Measurements from ENCODE around the gene RPS19BP1.
"Not testable (repeated sequence)": the region's sequence is repeated elsewhere in the genome, so short reads cannot be mapped to it uniquely, and the experiment has no call there.

RPS19BP1 gene

DNA sequence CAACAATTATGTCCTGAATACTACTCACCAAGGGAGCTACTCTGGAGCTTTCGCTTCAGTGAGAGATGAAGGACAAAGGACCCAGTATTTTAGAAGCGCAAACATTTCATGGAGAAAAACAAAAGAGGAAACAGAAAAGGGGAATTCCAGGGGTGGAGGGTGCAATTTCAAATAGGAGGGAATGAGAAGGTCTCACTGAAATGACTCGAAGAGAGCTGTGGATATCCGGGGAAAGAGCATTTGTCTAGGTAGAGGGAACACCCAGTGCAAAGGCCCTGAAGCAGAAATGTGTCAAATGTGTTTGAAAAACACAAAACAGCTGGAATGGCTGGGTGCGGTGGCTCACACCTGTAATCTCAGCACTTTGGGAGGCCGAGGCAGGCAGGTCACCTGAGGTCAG, 2.4 kb downstream of the RPS19BP1 start:
- in situ Hi-C loops (cut with HindIII; ENCODE audit: low sequenced_read_pairs), result no loop called here

GRCh38 chr22:39529487-39529851, 3.1 kb downstream of the RPS19BP1 start:
- in situ Hi-C loops (cut with HindIII; ENCODE audit: low sequenced_read_pairs), result no loop called here

DNA sequence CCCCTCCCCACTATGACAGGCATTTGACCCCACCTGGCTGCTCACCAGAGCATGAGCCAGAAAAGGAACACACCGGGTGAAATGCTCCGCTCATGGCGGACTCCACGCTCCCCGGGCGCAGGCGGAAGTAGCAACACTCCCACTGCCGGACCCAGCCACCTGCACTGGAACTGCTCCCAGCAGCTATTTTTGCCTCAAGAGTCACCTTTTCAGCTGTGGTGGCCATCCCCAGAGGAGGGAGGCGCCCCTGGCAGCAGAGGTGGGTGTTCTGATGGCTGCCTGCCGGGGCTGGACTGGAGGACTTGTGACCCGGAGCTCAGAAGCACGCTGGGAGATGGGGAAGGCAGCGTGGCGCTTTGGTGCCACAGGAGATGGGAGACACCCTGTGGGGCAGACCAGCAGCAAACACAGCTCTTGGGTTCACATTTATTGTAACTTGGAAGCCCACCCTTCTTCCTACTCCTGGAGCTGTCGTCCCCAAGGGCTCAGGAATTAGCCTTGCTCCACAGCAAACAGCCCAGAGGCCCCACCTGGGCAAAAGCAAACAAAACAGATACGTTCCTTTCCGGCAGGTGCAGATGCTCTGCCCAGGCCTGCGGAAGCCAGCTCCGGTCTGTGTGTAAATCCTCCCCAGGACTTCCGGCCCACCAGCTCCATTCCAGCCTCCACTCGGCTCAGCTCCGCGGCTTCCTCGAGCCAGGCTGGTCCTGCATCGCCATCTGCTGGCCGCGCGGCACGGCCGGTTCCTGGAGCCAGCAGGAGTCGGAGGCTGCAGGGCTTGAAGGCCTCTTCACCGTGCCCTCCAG, 3.7 kb downstream of the RPS19BP1 start:
- in situ Hi-C loops (cut with HindIII; ENCODE audit: low sequenced_read_pairs), result no loop called here

DNA sequence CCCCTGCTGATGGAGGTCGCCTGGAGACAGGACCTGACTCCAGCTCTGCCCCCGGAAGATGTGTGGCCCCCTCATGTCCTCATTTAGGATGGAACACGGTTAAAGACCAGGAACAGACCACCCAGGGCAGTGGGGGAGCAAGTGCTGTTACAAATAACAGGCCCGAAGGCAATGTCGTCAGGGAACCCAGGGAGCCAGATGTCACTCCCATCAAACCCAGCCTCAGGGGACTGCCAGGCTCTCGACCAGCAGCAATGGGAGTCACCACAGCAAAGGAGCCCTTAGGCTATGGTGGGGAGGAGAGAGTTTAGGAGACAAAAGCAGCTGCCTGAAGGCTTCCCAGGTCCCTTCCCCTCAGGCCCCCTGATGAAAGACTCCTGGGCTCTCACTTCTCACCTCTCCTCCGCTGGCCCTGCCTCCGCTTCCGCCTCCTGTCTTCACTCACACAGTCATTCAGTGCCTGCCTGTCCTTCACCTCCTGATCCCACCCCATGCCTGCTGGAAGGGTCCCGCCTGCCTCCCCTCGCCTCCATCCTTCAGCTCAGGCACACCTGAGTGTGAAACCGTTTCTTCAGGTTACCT, 4.4 kb downstream of the RPS19BP1 start:
- in situ Hi-C loops (cut with HindIII; ENCODE audit: low sequenced_read_pairs), result no loop called here

GRCh38 chr22:39527481-39527961, 5.0 kb downstream of the RPS19BP1 start:
- in situ Hi-C loops (cut with HindIII; ENCODE audit: low sequenced_read_pairs), result no loop called here

DNA sequence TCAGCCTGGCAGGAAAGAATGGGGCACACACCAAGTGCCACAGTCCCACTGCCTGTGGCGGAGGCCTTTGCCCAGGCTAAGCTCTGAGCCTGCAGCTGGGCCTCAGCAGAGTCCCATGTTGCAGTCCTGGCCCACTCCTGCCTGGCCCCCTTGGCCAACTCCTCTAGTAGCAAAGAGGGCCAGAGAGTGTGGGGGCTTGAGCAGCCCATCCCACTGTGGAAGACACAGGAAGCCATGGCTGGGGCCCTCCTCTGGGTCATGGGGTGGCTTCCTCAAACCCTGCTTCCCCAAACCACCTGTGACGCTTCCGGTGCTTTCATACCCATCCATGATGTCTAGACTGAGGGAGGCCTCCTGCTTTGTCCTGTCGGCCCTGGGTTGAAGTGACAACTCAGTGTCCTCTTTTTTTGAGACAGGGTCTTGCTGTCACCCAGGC, 5.8 kb downstream of the RPS19BP1 start:
- in situ Hi-C loops (cut with HindIII; ENCODE audit: low sequenced_read_pairs), result no loop called here

GRCh38 chr22:39525658-39525975, 6.9 kb downstream of the RPS19BP1 start:
- in situ Hi-C loops (cut with HindIII; ENCODE audit: low sequenced_read_pairs), result no loop called here

- in situ Hi-C loops (cut with HindIII; ENCODE audit: low sequenced_read_pairs), result no loop called here
Measured at GRCh38 chr22:39524753-39525657, 7.5 kb downstream of the RPS19BP1 start.

DNA sequence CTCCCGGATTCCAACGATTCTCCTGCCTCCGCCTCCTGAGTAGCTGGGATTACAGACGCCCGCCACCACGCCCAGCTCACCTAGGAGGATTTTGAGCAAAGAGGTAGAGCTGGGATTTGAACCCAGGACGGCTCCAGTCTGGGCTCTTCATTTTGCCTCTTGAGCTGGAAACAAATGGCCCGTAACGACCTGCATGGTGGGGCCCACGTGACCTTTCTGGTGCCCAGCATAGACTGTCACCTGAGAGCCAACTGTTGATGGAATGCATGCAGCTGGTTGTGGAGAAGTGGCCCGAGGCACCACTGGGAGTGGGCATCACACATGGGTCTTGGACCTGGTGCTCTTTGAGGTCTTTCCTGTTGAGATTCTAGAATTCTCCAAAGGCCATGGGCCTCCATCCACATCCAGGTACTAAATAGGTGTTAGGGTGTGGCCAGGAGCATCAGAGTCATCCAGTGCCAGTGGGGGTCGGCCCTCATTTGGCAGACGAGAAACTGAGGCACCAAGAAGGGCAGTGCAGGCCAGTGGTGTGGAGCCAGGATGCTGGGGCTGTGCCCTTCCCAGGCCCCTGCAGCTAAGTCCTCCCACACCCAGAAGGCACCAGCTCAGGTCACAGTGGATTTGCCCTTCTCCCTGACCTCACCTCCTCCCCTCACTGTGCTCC, 8.3 kb downstream of the RPS19BP1 start:
- in situ Hi-C loops (cut with HindIII; ENCODE audit: low sequenced_read_pairs), result no loop called here

GRCh38 chr22:39522567-39523300, 9.8 kb downstream of the RPS19BP1 start:
- in situ Hi-C loops (cut with HindIII; ENCODE audit: low sequenced_read_pairs), result no loop called here

DNA sequence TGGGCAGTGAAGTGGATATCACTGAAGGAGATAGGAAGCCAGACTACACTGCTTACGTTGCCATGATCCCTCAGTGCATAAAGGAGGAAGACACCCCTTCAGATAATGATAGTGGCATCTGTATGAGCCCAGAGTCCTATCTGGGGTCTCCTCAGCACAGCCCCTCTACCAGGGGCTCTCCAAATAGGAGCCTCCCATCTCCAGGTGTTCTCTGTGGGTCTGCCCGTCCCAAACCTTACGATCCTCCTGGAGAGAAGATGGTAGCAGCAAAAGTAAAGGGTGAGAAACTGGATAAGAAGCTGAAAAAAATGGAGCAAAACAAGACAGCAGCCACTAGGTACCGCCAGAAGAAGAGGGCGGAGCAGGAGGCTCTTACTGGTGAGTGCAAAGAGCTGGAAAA, 10.5 kb downstream of the RPS19BP1 start:
- in situ Hi-C loops (cut with HindIII; ENCODE audit: low sequenced_read_pairs), result not testable (repeated sequence)

GRCh38 chr22:39521106-39521885, 11.3 kb downstream of the RPS19BP1 start:
- in situ Hi-C loops (cut with HindIII; ENCODE audit: low sequenced_read_pairs), result not testable (repeated sequence)

DNA sequence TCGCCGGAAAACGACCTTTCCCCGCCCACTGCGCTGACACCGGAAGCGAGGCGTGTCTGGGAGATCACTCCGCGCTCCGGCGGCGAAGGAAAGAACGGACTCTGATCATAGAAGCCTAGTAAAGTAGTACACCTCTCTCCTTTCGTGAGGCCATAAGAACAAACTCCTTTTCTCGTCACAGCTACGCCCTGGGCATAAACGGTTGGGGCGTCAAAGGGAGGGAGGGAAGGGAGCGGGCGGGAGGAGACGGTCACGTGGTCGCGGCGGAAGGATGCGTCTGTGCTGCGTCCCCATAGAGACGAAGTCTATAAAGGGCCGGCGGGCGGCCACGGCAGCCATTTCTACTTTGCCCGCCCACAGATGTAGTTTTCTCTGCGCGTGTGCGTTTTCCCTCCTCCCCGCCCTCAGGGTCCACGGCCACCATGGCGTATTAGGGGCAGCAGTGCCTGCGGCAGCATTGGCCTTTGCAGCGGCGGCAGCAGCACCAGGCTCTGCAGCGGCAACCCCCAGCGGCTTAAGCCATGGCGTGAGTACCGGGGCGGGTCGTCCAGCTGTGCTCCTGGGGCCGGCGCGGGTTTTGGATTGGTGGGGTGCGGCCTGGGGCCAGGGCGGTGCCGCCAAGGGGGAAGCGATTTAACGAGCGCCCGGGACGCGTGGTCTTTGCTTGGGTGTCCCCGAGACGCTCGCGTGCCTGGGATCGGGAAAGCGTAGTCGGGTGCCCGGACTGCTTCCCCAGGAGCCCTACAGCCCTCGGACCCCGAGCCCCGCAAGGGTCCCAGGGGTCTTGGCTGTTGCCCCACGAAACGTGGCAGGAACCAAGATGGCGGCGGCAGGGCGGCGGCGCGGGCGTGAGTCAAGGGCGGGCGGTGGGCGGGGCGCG, 12.1 kb downstream of the RPS19BP1 start, which contains the start of gene ATF4:
TSS of gene ATF4 (plus strand) at position 337 of the 880 bp plus-strand sequence. CDS start 884 bp downstream, outside the sequence.
- in situ Hi-C loops (cut with HindIII; ENCODE audit: low sequenced_read_pairs), result no loop called here

DNA sequence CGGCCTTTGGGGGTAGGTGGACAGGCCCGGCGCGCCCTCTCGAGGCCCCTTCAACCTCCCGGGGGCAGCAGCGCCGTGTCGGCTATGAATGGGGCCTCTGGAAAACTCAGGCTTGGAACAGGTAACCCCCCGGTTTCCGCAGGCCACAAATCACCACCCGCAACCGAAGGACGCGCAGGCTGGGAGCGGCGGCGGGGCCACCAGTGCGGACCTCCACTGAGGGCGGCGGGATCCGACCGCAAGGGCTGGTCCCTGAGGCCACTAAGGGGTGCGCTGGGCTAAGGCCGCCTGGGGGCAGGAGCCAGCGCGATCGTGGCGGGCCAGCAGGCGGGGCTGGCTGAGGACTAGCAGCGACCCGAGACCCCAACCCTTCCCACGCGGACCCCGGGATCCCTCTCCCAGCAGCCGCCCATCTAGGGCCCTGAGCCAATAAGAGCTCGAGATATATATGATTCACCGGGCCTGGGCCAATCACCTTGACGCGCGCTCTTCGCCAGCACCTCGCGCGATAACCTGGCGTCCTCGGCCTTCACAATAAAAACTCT, 12.8 kb downstream of the RPS19BP1 start:
- in situ Hi-C loops (cut with HindIII; ENCODE audit: low sequenced_read_pairs), result no loop called here

- in situ Hi-C loops (cut with HindIII; ENCODE audit: low sequenced_read_pairs), result no loop called here
Measured at GRCh38 chr22:39518996-39519680, 13.4 kb downstream of the RPS19BP1 start.

DNA sequence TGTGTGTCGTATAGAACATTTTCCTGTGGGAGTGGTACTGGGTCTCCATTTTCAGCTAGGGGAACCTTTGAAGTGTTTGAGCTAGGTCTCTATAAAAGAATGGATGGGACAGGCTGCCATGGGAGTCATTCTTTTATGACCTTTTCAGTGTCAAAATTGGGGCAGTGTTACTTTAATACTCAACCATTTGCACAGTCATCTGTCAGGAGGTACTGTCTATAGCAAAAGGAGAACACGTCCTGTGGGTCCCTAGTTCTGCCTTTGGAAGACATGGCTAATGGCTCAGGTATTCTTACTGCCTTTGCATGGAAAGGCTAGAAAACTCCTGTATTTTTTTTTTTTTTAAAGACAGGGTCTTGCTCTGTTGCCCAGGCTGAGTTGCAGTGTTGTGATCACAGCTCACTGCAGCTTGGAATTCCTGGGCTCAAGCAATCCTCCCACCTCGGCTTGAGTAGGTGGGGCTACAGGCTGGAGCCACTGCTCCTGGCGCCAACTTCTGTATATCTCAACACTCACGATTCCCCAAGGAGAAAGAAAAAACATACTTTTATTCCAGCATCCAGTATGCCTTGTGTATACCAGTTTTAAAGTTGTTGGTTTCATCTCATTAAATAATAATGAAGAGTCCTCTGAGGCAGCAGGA, 14.3 kb downstream of the RPS19BP1 start:
- in situ Hi-C loops (cut with HindIII; ENCODE audit: low sequenced_read_pairs), result no loop called here

GRCh38 chr22:39517470-39517869, 15.1 kb downstream of the RPS19BP1 start:
- in situ Hi-C loops (cut with HindIII; ENCODE audit: low sequenced_read_pairs), result no loop called here
